LNCAP (cell line): ENCODE data around the gene PLAGL2.

Experiments used
- TF ChIP-seq, protein P1 (sequence below): fragments of 450-650 bp; IDR thresholded peaks from 2 replicates; pipeline ENCODE4 v1.5.1; 2017; ENCODE audit warnings: mild to moderate bottlenecking

Gene PLAGL2

DNA sequence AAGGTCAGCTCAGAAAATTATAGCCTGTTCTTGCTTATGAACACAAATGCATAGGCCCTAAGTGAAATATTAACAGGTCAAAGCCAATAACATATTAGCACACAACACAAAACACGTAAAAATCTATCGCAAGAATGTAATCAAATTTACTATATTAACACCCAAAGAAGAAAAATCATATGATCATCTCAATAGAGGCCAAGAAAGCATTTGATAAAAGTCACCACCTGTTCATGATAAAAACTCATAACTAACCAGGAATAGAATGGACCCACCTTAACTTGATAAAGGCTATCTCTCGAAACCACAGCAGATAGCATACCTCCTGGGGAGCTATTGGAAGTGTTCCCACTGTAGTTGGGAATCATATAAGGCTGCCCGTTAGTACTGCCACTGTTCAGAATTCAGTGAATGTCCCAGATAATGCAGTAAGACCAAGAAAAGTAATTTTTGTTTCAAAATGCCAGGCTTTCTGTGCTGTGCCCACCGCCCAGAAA lies 21.8 kb upstream of the PLAGL2 start:
- TF ChIP-seq, protein P1, sequence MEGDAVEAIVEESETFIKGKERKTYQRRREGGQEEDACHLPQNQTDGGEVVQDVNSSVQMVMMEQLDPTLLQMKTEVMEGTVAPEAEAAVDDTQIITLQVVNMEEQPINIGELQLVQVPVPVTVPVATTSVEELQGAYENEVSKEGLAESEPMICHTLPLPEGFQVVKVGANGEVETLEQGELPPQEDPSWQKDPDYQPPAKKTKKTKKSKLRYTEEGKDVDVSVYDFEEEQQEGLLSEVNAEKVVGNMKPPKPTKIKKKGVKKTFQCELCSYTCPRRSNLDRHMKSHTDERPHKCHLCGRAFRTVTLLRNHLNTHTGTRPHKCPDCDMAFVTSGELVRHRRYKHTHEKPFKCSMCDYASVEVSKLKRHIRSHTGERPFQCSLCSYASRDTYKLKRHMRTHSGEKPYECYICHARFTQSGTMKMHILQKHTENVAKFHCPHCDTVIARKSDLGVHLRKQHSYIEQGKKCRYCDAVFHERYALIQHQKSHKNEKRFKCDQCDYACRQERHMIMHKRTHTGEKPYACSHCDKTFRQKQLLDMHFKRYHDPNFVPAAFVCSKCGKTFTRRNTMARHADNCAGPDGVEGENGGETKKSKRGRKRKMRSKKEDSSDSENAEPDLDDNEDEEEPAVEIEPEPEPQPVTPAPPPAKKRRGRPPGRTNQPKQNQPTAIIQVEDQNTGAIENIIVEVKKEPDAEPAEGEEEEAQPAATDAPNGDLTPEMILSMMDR: no peak

DNA sequence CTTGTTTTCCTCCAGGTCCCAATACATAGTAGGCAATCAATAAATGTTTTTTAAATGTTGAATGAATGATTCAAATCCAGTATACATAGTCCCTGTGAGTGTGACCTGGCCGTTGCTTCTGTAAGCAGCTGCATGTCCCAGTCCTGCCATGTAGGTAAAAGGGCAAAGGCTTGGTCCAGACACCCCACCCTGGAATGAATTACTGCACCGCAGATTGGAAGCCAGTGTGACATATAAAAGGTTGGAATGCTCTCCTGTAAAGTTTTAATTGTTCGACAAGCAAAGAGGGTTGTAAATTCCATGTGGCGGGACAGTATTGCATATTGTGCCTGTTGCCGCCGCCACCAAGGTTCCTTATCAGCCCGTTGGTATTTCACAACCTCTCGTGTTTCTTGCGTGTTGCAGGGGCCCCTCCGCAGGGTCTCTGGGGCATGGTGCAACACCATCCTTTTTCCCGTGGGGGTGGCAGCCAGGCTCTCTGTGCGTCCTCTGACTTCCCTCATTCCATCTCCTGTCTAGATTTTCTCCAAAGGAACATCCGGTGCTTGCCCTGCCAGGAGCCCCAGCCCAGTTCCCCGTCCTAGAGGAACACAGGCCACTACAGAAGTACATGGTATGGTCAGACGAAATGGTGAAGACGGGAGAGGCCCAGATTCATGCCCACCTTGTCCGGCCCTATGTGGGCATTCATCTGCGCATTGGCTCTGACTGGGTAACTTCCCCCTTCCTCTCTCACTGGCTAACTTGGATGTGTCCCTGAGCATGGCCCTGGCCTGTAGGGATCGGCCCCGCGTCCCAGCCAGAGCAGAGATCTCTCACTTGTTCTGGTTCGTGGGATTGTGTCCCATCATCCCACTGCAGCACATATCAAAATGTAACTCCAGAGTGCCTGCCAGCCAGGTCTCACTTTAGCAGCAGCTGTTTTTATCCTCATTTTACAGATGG lies 20.5 kb upstream of the PLAGL2 start:
- TF ChIP-seq, protein P1: no peak

DNA sequence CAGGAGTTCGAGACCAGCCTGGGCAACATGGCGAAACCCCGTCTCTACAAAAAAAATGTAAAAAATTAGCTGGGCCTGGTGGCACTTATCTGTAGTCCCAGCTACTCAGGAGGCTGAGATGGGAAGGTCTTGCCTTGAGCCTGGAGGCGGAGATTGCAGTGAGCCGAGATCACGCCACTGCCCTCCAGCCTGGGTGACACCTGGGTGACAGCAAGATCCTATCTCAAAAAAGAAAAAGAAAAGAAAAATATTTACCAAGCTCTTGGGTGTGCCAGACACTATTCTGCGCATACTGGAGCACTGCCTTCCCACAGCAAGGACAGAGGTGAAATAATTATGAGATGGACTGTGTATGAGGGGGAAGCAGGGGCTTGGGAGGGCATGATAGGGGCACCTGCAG lies 19.8 kb upstream of the PLAGL2 start:
- TF ChIP-seq, protein P1: no peak

DNA sequence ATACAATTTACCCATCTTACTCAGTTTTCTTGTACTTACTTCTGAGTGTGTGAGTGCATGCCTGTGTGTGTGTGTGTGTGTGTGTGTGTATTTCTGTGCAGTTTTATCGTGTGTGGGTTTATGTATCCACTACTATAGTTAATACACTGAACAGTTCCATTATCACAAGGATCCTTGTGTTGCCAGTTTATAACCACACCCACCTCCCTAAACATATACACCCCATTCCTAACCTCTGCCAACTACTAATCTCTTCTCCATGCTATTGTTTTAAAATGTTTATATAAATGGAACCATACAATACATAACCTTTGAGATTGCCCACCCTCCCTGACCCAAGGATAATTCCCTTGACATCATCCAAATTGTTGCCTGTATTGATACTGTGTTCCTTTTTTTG lies 18.8 kb upstream of the PLAGL2 start:
- TF ChIP-seq, protein P1: no peak

DNA sequence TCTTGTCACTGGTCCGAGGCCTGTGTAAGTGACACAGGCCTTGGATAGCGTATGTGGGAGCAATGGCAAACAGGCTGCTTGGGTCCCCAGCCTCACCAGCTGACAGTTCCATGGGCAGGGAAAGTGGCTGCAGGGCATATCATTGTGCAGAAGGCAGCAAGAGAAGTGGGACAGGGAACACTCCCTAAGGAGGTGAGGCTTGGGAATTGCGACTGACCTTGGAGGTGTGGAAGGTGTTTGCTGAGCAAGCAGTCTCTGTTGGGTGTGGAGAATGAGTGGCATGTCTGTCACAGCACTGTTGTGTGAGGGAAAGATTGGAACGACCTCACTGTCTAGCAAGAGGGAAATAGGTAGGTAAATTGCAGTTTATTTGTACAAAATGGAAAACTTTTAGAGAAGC lies 16.9 kb upstream of the PLAGL2 start:
- TF ChIP-seq, protein P1: no peak

DNA sequence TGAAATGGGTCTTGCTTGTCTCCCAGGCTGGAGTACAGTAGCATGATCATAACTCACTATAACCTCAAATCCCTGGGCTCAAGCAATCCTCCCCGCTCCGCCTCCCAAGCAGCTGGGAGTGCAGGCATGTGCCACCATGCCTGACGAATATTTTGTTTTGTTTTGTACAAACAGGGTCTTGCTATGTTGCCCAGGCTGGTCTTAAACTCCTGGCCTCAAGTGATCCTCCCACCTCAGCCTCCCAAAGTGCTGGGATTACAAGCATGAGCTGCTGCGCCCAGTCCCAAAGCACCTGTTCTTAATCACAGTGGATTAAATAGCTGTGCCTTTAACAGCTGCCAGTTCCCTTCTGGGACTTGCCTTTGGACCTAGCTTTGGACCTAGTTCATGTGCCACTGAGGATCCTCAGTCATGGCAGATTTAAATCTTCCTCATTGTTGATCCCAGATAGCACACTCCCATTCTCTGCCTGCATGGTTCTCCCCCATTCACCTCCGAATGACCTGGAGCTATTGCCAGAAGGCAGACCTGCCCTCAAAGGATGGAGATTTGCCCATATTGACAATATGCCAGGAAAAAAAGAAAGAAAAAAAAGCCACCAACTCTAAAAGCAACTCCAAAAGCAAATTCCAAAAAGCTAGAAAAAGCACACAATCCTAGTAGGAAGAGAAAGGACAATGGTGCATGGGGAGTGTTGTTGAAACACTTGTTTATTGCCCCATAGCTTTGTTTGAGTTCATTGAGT lies 10.8 kb upstream of the PLAGL2 start:
- TF ChIP-seq, protein P1: no peak

DNA sequence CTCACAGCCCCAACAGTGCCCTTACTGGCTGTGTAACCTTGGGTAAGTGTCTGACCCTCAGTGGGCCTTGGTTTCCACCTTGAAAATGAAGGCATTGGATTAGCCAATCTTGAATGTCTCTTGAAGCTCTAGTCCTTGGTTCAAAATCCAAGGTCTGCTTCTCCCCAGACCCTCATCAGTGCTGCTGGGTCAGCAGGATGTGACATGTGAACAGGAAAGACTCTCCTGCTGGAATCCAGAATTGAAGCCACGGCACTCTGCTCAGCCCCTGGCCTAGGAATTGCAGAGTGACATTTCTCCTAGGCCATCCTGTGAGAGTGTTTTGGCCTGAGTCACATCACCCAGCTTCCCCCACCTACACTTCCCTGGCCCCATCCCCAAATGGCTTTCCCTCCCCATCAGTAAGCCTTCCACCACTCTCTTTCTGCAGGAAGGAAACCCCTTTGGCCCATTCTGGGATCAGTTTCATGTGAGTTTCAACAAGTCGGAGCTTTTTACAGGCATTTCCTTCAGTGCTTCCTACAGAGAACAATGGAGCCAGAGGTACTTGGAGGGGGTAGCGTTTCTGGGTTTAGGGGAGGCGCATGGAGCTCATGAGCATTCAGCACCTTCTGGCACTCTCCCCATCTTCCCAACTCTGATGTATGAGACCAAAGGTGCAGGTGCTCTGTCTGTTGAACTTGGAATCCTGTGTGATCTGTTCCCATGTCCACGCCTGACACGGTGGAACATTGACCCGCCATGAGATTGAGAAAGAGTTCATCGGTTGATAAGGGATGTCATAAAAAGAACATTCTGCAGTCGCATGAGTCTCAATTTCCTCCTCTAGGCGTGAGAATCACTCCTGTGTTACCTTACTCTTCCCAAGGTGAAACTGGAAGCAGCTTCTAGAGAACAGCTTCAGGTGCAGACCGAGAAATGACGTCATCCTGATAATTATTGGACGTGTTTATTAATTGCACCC lies 8.9 kb upstream of the PLAGL2 start:
- TF ChIP-seq, protein P1: no peak
